IMR-90 (cell line): ENCODE measurements around the gene TBC1D1. TPM values are rescaled to one million over a fixed set of nuclear protein-coding genes. Genes with fewer than 3 reads are reported as not detected.

ENCODE experiments used
- ATAC-seq: fragments of 200-7000 bp; cut with Tn5 transposase; 2 replicates; pipeline ENCODE4 v1.9.1; 2020; ENCODE audit warnings: low read depth, mild to moderate bottlenecking, moderate library complexity
- BruUV-seq: library from RNA; stranded (reverse); fragments of 400-500 nt; replicated peaks from 2 replicates; lab custom pipeline; 2021; lab: Mats Ljungman, UMichigan
- CTCF ChIA-PET: fragments of 300-600 bp; formaldehyde crosslinking; extraction: SDS; loops from one replicate; lab custom pipeline; 2021; ENCODE audit warnings: antibody characterized with exemption; lab: Yijun Ruan, JAX
- POLR2A ChIA-PET: fragments of 300-600 bp; sonication (Branson Sonifier 250); formaldehyde crosslinking; loops from one replicate; lab custom pipeline; 2022; ENCODE audit warnings: antibody characterized with exemption; ENCODE audit not compliant: unreplicated experiment; lab: Charles Lee
- DNase-seq: peaks from one replicate; pipeline ENCODE4 v3.0.0; 2013
- H2AFZ ChIP-seq: replicated peaks from 2 replicates; pipeline ENCODE3; 2013; ENCODE audit warnings: low read length, mild to moderate bottlenecking; ENCODE audit not compliant: poor library complexity
- H2AK5ac ChIP-seq: 2 replicates; pipeline ENCODE4 v1.6.1; 2013; ENCODE audit warnings: low read depth, low read length, inconsistent platforms
- H2AK9ac ChIP-seq: replicated peaks from 2 replicates; pipeline ENCODE3; 2013; ENCODE audit warnings: mild to moderate bottlenecking, low read depth, low read length, moderate library complexity; ENCODE audit not compliant: poor library complexity
- H2BK120ac ChIP-seq: 2 replicates; pipeline ENCODE4 v1.6.1; 2013; ENCODE audit warnings: low read depth, low read length, inconsistent platforms
- H2BK15ac ChIP-seq: 3 replicates; pipeline ENCODE4 v1.6.1; 2013; ENCODE audit warnings: low read depth, low read length, inconsistent platforms
- H2BK20ac ChIP-seq: 2 replicates; pipeline ENCODE4 v1.6.1; 2013; ENCODE audit warnings: low read depth, mild to moderate bottlenecking, inconsistent platforms, low read length, moderate library complexity
- H2BK5ac ChIP-seq: 2 replicates; pipeline ENCODE4 v1.6.1; 2013; ENCODE audit warnings: mild to moderate bottlenecking, low read depth, low read length, inconsistent platforms; ENCODE audit not compliant: poor library complexity, severe bottlenecking
- H3K14ac ChIP-seq: replicated peaks from 2 replicates; pipeline ENCODE4 v1.6.1; 2013; ENCODE audit warnings: low read depth, low read length, inconsistent platforms
- H3K18ac ChIP-seq: 2 replicates; pipeline ENCODE4 v1.6.1; 2013; ENCODE audit warnings: low read depth, low read length, control low read depth
- H3K23ac ChIP-seq: 2 replicates; pipeline ENCODE4 v1.6.1; 2013; ENCODE audit warnings: low read depth, low read length, inconsistent platforms
- H3K27ac ChIP-seq: 2 replicates; pipeline ENCODE4 v1.5.1; 2013; ENCODE audit warnings: mild to moderate bottlenecking, control low read depth, low read length; ENCODE audit not compliant: insufficient read depth
- H3K27me3 ChIP-seq: 2 replicates; pipeline ENCODE4 v1.6.1; 2013; ENCODE audit warnings: low read length; ENCODE audit not compliant: control insufficient read depth, insufficient read depth
- H3K36me3 ChIP-seq: 2 replicates; pipeline ENCODE4 v1.6.1; 2013; ENCODE audit warnings: low read length, mixed read lengths; ENCODE audit not compliant: control insufficient read depth, insufficient read depth
- H3K4ac ChIP-seq: 2 replicates; pipeline ENCODE4 v1.6.1; 2013; ENCODE audit warnings: low read depth, low read length, inconsistent platforms
- H3K4me1 ChIP-seq: 2 replicates; pipeline ENCODE4 v1.6.1; 2013; ENCODE audit warnings: low read length, mixed read lengths; ENCODE audit not compliant: control insufficient read depth, insufficient read depth
- H3K4me2 ChIP-seq: 2 replicates; pipeline ENCODE4 v1.6.1; 2013; ENCODE audit warnings: low read depth, mild to moderate bottlenecking, control low read depth, low read length, moderate library complexity
- H3K4me3 ChIP-seq: 2 replicates; pipeline ENCODE4 v1.5.1; 2013; ENCODE audit warnings: low read depth, mild to moderate bottlenecking, control low read depth, low read length, moderate library complexity; ENCODE audit not compliant: insufficient read depth
- H3K56ac ChIP-seq: 2 replicates; pipeline ENCODE4 v1.6.1; 2013; ENCODE audit warnings: low read length, inconsistent platforms; ENCODE audit not compliant: insufficient read depth; ENCODE audit errors: extremely low read depth
- H3K79me1 ChIP-seq, 2 experiments: 2 replicates each; pipeline ENCODE4 v1.6.1; 2013; ENCODE audit warnings: low read length in 2 of 2, inconsistent platforms in 1 of 2, low read depth in 1 of 2
- H3K9ac ChIP-seq: 2 replicates; pipeline ENCODE4 v1.6.1; 2013; ENCODE audit warnings: low read depth, low read length, control low read depth
- H3K9me1 ChIP-seq: 2 replicates; pipeline ENCODE4 v1.6.1; 2013; ENCODE audit warnings: low read length, inconsistent platforms; ENCODE audit not compliant: insufficient read depth
- H3K9me3 ChIP-seq: 2 replicates; pipeline ENCODE4 v1.6.1; 2013; ENCODE audit warnings: low read length; ENCODE audit not compliant: control insufficient read depth, insufficient read depth
- H4K20me1 ChIP-seq: 2 replicates; pipeline ENCODE4 v1.6.1; 2013; ENCODE audit warnings: low read length, inconsistent platforms; ENCODE audit not compliant: insufficient read depth
- H4K5ac ChIP-seq: 2 replicates; pipeline ENCODE4 v1.6.1; 2013; ENCODE audit warnings: mild to moderate bottlenecking, low read depth, low read length, control low read depth
- H4K8ac ChIP-seq, 2 experiments: 2 replicates each; pipeline ENCODE4 v1.6.1; 2013; ENCODE audit warnings: low read depth in 2 of 2, low read length in 2 of 2, control low read depth in 1 of 2, inconsistent platforms in 1 of 2
- H4K91ac ChIP-seq: 2 replicates; pipeline ENCODE4 v1.6.1; 2013; ENCODE audit warnings: low read depth, low read length, inconsistent platforms; ENCODE audit not compliant: insufficient read depth
- CHD1 ChIP-seq: IDR thresholded peaks from 2 replicates; pipeline ENCODE4 v1.6.1; 2012; ENCODE audit warnings: low read depth, low read length, improper control_type of control experiment
- CTCF ChIP-seq: conservative IDR thresholded peaks from 2 replicates; pipeline ENCODE4 v1.5.1; 2012; ENCODE audit warnings: mild to moderate bottlenecking, low read depth, low read length, improper control_type of control experiment
- MAFK ChIP-seq: IDR thresholded peaks from 2 replicates; pipeline ENCODE4 v1.6.1; 2012; ENCODE audit warnings: low read depth, low read length, improper control_type of control experiment
- NFE2L2 ChIP-seq: fragments of 150-350 bp; IDR thresholded peaks from 2 replicates; pipeline ENCODE4 v1.6.1; 2016; ENCODE audit warnings: low read depth, mild to moderate bottlenecking, low read length
- POLR2A ChIP-seq: IDR thresholded peaks from 2 replicates; pipeline ENCODE4 v1.6.1; 2012; ENCODE audit warnings: mild to moderate bottlenecking, low read depth, low read length
- RAD21 ChIP-seq: IDR thresholded peaks from 2 replicates; pipeline ENCODE4 v1.6.1; 2012; ENCODE audit warnings: low read length, improper control_type of control experiment
- RCOR1 ChIP-seq: IDR thresholded peaks from 2 replicates; pipeline ENCODE4 v1.6.1; 2012; ENCODE audit warnings: mild to moderate bottlenecking, low read length, improper control_type of control experiment; ENCODE audit not compliant: insufficient replicate concordance
- SMC3 ChIP-seq: fragments of 150-350 bp; IDR thresholded peaks from 2 replicates; pipeline ENCODE4 v1.6.1; 2016; ENCODE audit warnings: low read depth, mild to moderate bottlenecking, antibody characterized with exemption, low read length, moderate library complexity
- WGBS, 2 experiments: methylation state at CpG; one replicate each; pipeline versions ENCODE4 v1.1.5 to v1.1.7; 2013; ENCODE audit warnings: missing lambda C conversion rate in 2 of 2; ENCODE audit not compliant: insufficient read length in 1 of 2; ENCODE audit errors: extremely low coverage in 2 of 2; 5-methylcytosine and 5-hydroxymethylcytosine counted together
- dilution Hi-C: fragments of 300-500 bp; cut with HindIII; formaldehyde crosslinking; loops from one replicate; pipeline ENCODE4 v1.14.3; 2018; ENCODE audit warnings: low sequenced_read_pairs; ENCODE audit not compliant: unreplicated experiment
- in situ Hi-C: fragments of 300-500 bp; cut with MboI; formaldehyde crosslinking; loops from 3 replicates; pipeline ENCODE4 v1.14.3; 2019; ENCODE audit warnings: low sequenced_read_pairs, inconsistent platforms, mixed read lengths
- intact Hi-C: fragments of 100-400 bp; cut with micrococcal nuclease; formaldehyde crosslinking; loops from 2 replicates; pipeline ENCODE4 v1.10.0; 2022
- polyA plus RNA-seq, 3 experiments: library from polyadenylated mRNA; depleted of rRNA; stranded (reverse); fragments of >200 nt; gene quantifications; 2 replicates each; pipeline ENCODE4 v1.2.3, GENCODE V29; 2012; ENCODE audit warnings: low replicate concordance in 1 of 3
- total RNA-seq: library from RNA; depleted of rRNA; stranded (reverse); fragments of >200 nt; gene quantifications from 2 replicates; pipeline ENCODE4 v1.2.3, GENCODE V29; 2012

Gene TBC1D1
- total and polyA plus RNA-seq, 2 of the 4 experiments (the other 2 are of a cell fraction), result 42.4 to 104 TPM

GRCh38 chr4:37977471-37978247 is 86.8 kb downstream of the TBC1D1 start:
- H2AFZ ChIP-seq, result peak overlapping the region; percentile 89
- BruUV-seq, result no TSS peak
- peaks cover 8% of the 10 kb centered on the region for H3K4me1 ChIP-seq
- H3K79me1 ChIP-seq, result peaks cover 16 to 38% of the 10 kb centered on the region in 2 experiments; a peak in 3 of 4 replicates
- H2BK120ac ChIP-seq, result peak overlapping the region; percentile 4; the same call in 1 of the 2 replicates
- no peaks in the 10 kb centered on the region for H3K36me3 ChIP-seq
- CTCF ChIA-PET, result interaction anchor here (0.6 to 1.9 kb wide), 4 partner anchors 58 to 341 kb away, joined by 3 to 9 read pairs (median 7); no protein-coding TSS in a partner anchor
- H4K91ac ChIP-seq, result peak overlapping the region; percentile 38
- H3K23ac ChIP-seq, result peak overlapping the region; percentile 94
- peak overlapping the region; percentile 18; the same call in 1 of the 2 replicates for H3K27ac ChIP-seq
- peak; percentile 76 for ATAC-seq
- H2BK15ac ChIP-seq, result peak overlapping the region; percentile 45; the same call in 1 of the 3 replicates
- H2AK9ac ChIP-seq, result peak overlapping the region; percentile 95
- peak overlapping the region; percentile 65 for H3K9ac ChIP-seq
- peaks cover 8% of the 10 kb centered on the region; the same call in 1 of the 2 replicates for H4K20me1 ChIP-seq
- dilution Hi-C loops (no loop called here), intact Hi-C loops (loop anchor here (1.0 to 2.0 kb wide), 3 partner anchors 27 to 151 kb away; partner anchors contain the start of gene PGM2), in situ Hi-C loops (no loop called here)
- H2BK5ac ChIP-seq, result peak overlapping the region; percentile 11
- peaks cover 15% of the 10 kb centered on the region for H3K9me1 ChIP-seq
- 0 out of 2 replicates have a peak overlapping the region, but pooled peaks have one; percentile 1 for H3K18ac ChIP-seq
- H3K27me3 ChIP-seq, result no peaks in the 10 kb centered on the region
- H3K14ac ChIP-seq, result peak overlapping the region; percentile 72
- peak overlapping the region; percentile 81 for H3K4ac ChIP-seq
- peak overlapping the region; percentile 84 for H2BK20ac ChIP-seq
- WGBS, 2 experiments, result 0% methylated on average over 30 of the region's 74 CpGs; no CpG with 5 or more reads in 1 of the 2 experiments
- no peaks in the 10 kb centered on the region for H3K9me3 ChIP-seq
- peak overlapping the region; percentile 28 to 49; a peak in 2 of 4 replicates for H4K8ac ChIP-seq
- H3K4me3 ChIP-seq, result peak overlapping the region; percentile 76
- peak overlapping the region; percentile 85; the same call in 1 of the 2 replicates for H2AK5ac ChIP-seq
- H3K56ac ChIP-seq, result peak overlapping the region; percentile 39; the same call in 1 of the 2 replicates
- H3K4me2 ChIP-seq, result peak overlapping the region; percentile 99
- H4K5ac ChIP-seq, result peak overlapping the region; percentile 30; the same call in 1 of the 2 replicates
- POLR2A ChIA-PET, result no interaction called here
- TF ChIP-seq POLR2A (0 out of 2 replicates have a peak, but pooled peaks have one; percentile 34), NFE2L2 (no peak), MAFK (no peak), CHD1 (no peak), SMC3 (peak; percentile 39), RAD21 (peak; percentile 49), RCOR1 (peak; percentile 24), CTCF (peak; percentile 62)
- DNase-seq, result peak; percentile 55
